Suprapubic skin (tissue), 4 donors: ENCODE measurements around the gene COL1A1. TPM values are rescaled to one million over a fixed set of nuclear protein-coding genes. Genes with fewer than 3 reads are reported as not detected.

ENCODE experiments used
- DNase-seq, 2 donors: peaks; one replicate each; pipeline ENCODE4 v3.0.0-alpha.2; 2019; ENCODE audit warnings: low spot score in 2 of 2
- H3K27ac ChIP-seq: fragments of 200-600 bp; sonication (generic); one replicate; pipeline ENCODE4 v1.5.1; 2019
- H3K27me3 ChIP-seq: fragments of 200-600 bp; sonication (generic); one replicate; pipeline ENCODE4 v1.5.1; 2019
- H3K36me3 ChIP-seq: fragments of 200-600 bp; sonication (generic); one replicate; pipeline ENCODE4 v1.5.1; 2019
- H3K4me1 ChIP-seq: fragments of 200-600 bp; sonication (generic); one replicate; pipeline ENCODE4 v1.5.1; 2019
- H3K4me3 ChIP-seq: fragments of 200-600 bp; sonication (generic); one replicate; pipeline ENCODE4 v1.5.1; 2019; ENCODE audit warnings: mild to moderate bottlenecking
- H3K9me3 ChIP-seq: fragments of 200-600 bp; sonication (generic); one replicate; pipeline ENCODE4 v1.5.1; 2019
- CTCF ChIP-seq, 2 donors: fragments of 200-600 bp in 1 of 2; fragments of 450-650 bp in 1 of 2; sonication (generic) in 1 of 2; IDR thresholded peaks; one replicate each; pipeline ENCODE4 v1.5.1; 2016 to 2019; ENCODE audit warnings: antibody characterized with exemption in 2 of 2, mild to moderate bottlenecking in 1 of 2, moderate library complexity in 1 of 2
- EP300 ChIP-seq: sonication (generic); formaldehyde crosslinking; IDR thresholded peaks from one replicate; pipeline ENCODE4 v1.6.1; 2017; ENCODE audit warnings: antibody characterized with exemption
- POLR2A ChIP-seq, 2 donors: fragments of 450-650 bp; IDR thresholded peaks; one replicate each; pipeline ENCODE4 v1.6.1; 2017; ENCODE audit warnings: antibody characterized with exemption in 2 of 2, mild to moderate bottlenecking in 2 of 2, moderate library complexity in 2 of 2
- POLR2AphosphoS5 ChIP-seq, 3 donors: sonication (generic); formaldehyde crosslinking; IDR thresholded peaks; one replicate each; pipeline ENCODE4 v1.6.1; 2017; ENCODE audit warnings: antibody characterized with exemption in 3 of 3
- WGBS: methylation state at CpG from one replicate; pipeline ENCODE4 v1.1.5; 2018; 5-methylcytosine and 5-hydroxymethylcytosine counted together
- total RNA-seq, 4 donors: library from RNA; depleted of rRNA; stranded (reverse); fragments of >200 nt; gene quantifications; one replicate each; pipeline ENCODE4 v1.1.0, GENCODE V29; 2016

Gene COL1A1
- total RNA-seq, 4 donors from 2014 or later, result 19.2 to 56.8 (median 33.1) TPM

GRCh38 chr17:50161023-50161910 is 40.2 kb downstream of the COL1A1 start:
- Histone ChIP-seq H3K27ac (no peak overlapping the region), H3K4me1 (peaks cover 30% of the 10 kb centered on the region), H3K27me3 (no peaks in the 10 kb centered on the region), H3K9me3 (no peaks in the 10 kb centered on the region), H3K36me3 (no peaks in the 10 kb centered on the region), H3K4me3 (peak overlapping the region; percentile 53)
- WGBS, result 0% methylated on average over 53 of the region's 53 CpGs
- TF ChIP-seq CTCF (IDR thresholded peaks at IDR 0.05) (peak; percentile 96 to 97), POLR2AphosphoS5 (IDR thresholded peaks at IDR 0.05) (peak in 2 of 3 donors; percentile 44 to 65), EP300 (no peak), POLR2A (IDR thresholded peaks at IDR 0.05) (no peak)
- peak; percentile 95 to 96 for DNase-seq

- no peak overlapping the region for H3K27ac ChIP-seq
Observed at GRCh38 chr17:50157891-50158290, 43.5 kb downstream of the COL1A1 start.

GRCh38 chr17:50155115-50155819 is 46.2 kb downstream of the COL1A1 start:
- TF ChIP-seq POLR2A (IDR thresholded peaks at IDR 0.05), result no peak
- no peaks in the 10 kb centered on the region for H3K27me3 ChIP-seq
- no peaks in the 10 kb centered on the region for H3K36me3 ChIP-seq
- H3K4me3 ChIP-seq, result no peak overlapping the region
- H3K27ac ChIP-seq, result peak overlapping the region; percentile 81
- H3K9me3 ChIP-seq, result no peaks in the 10 kb centered on the region
- peaks cover 55% of the 10 kb centered on the region for H3K4me1 ChIP-seq
- 65% methylated on average over 8 of the region's 8 CpGs for WGBS
- no peak for DNase-seq

More at GRCh38 chr17:50157891-50158290, 43.5 kb downstream of the COL1A1 start:
- no peak overlapping the region for H3K4me3 ChIP-seq
- H3K36me3 ChIP-seq, result no peaks in the 10 kb centered on the region
- WGBS, result 56% methylated on average over 4 of the region's 4 CpGs
- no peak for DNase-seq
- no peaks in the 10 kb centered on the region for H3K9me3 ChIP-seq
- no peak for TF ChIP-seq POLR2AphosphoS5 (IDR thresholded peaks at IDR 0.05)
- TF ChIP-seq EP300, result no peak
- TF ChIP-seq CTCF (IDR thresholded peaks at IDR 0.05), result no peak
- TF ChIP-seq POLR2A (IDR thresholded peaks at IDR 0.05), result no peak
- no peaks in the 10 kb centered on the region for H3K27me3 ChIP-seq
- peaks cover 51% of the 10 kb centered on the region for H3K4me1 ChIP-seq

- no peaks in the 10 kb centered on the region for H3K9me3 ChIP-seq
- H3K4me3 ChIP-seq, result no peak overlapping the region
- H3K27me3 ChIP-seq, result no peaks in the 10 kb centered on the region
- no peak for TF ChIP-seq POLR2AphosphoS5 (IDR thresholded peaks at IDR 0.05)
- no peak for TF ChIP-seq EP300
- TF ChIP-seq POLR2A (IDR thresholded peaks at IDR 0.05), result no peak
- no peak for TF ChIP-seq CTCF (IDR thresholded peaks at IDR 0.05)
- peaks cover 58% of the 10 kb centered on the region for H3K4me1 ChIP-seq
- no peaks in the 10 kb centered on the region for H3K36me3 ChIP-seq
- WGBS, result 21% methylated on average over 1 of the region's 1 CpG
- no peak for DNase-seq
- peak overlapping the region; percentile 81 for H3K27ac ChIP-seq
Observed at GRCh38 chr17:50154604-50155003, 46.8 kb downstream of the COL1A1 start.

- no peak for DNase-seq
- Histone ChIP-seq H3K4me1 (peaks cover 65% of the 10 kb centered on the region), H3K27ac (peak overlapping the region; percentile 21), H3K27me3 (no peaks in the 10 kb centered on the region), H3K36me3 (no peaks in the 10 kb centered on the region), H3K4me3 (no peak overlapping the region), H3K9me3 (no peaks in the 10 kb centered on the region)
- TF ChIP-seq POLR2AphosphoS5 (IDR thresholded peaks at IDR 0.05) (no peak), POLR2A (IDR thresholded peaks at IDR 0.05) (no peak), CTCF (IDR thresholded peaks at IDR 0.05) (no peak), EP300 (no peak)
- WGBS, result 32% methylated on average over 16 of the region's 16 CpGs
Observed at GRCh38 chr17:50153650-50154575, 47.5 kb downstream of the COL1A1 start.
